Neuronal stem cell (in vitro differentiated cells): ENCODE data around the gene ABL1.

Experiments used
- DNase-seq: peaks from one replicate; pipeline ENCODE4 v3.0.0-alpha.2; 2013; ENCODE audit warnings: low spot score
- H2AFZ ChIP-seq: one replicate; pipeline ENCODE4 v1.6.1; 2013; ENCODE audit warnings: mild to moderate bottlenecking, low read length, inconsistent platforms
- H2AK5ac ChIP-seq: 2 replicates; pipeline ENCODE4 v1.6.1; 2013; ENCODE audit warnings: low read depth, mild to moderate bottlenecking, inconsistent platforms, low read length, moderate library complexity, mixed read lengths
- H2BK120ac ChIP-seq: 2 replicates; pipeline ENCODE4 v1.6.1; 2013; ENCODE audit warnings: low read depth, mild to moderate bottlenecking, inconsistent platforms, low read length, moderate library complexity, mixed read lengths
- H2BK12ac ChIP-seq: one replicate; pipeline ENCODE4 v1.6.1; 2013; ENCODE audit warnings: low read length, inconsistent platforms
- H2BK15ac ChIP-seq: 2 replicates; pipeline ENCODE4 v1.6.1; 2013; ENCODE audit warnings: mild to moderate bottlenecking, low read length, inconsistent platforms, mixed read lengths
- H2BK5ac ChIP-seq: one replicate; pipeline ENCODE4 v1.6.1; 2013; ENCODE audit warnings: inconsistent platforms, mild to moderate bottlenecking, low read length, moderate library complexity
- H3K14ac ChIP-seq: one replicate; pipeline ENCODE4 v1.6.1; 2013; ENCODE audit warnings: low read length, inconsistent platforms
- H3K18ac ChIP-seq: 2 replicates; pipeline ENCODE4 v1.6.1; 2013; ENCODE audit warnings: low read length, inconsistent platforms
- H3K23ac ChIP-seq: 2 replicates; pipeline ENCODE4 v1.6.1; 2013; ENCODE audit warnings: low read depth, mild to moderate bottlenecking, mixed read lengths, low read length, inconsistent platforms; ENCODE audit not compliant: poor library complexity
- H3K27ac ChIP-seq: replicated peaks from 3 replicates; pipeline ENCODE4 v1.5.1; 2013; ENCODE audit warnings: low read length, inconsistent platforms
- H3K27me3 ChIP-seq, 3 experiments: 2 replicates each; pipeline ENCODE4 v1.6.1; 2013; ENCODE audit warnings: low read length in 3 of 3, mild to moderate bottlenecking in 2 of 3, inconsistent platforms in 1 of 3, low read depth in 1 of 3, mixed read lengths in 1 of 3, moderate library complexity in 1 of 3; ENCODE audit not compliant: control insufficient read depth in 3 of 3, insufficient read depth in 3 of 3
- H3K36me3 ChIP-seq, 2 donors: replicated peaks in 1 of 2; 2 replicates each; pipeline ENCODE4 v1.6.1; 2013; ENCODE audit warnings: low read length in 2 of 2; ENCODE audit not compliant: control insufficient read depth in 2 of 2, insufficient read depth in 2 of 2
- H3K4ac ChIP-seq: 2 replicates; pipeline ENCODE4 v1.6.1; 2013; ENCODE audit warnings: inconsistent platforms, mild to moderate bottlenecking, low read length, moderate library complexity
- H3K4me1 ChIP-seq, 2 donors: 1 replicate in 1 of 2; 2 replicates in 1 of 2; pipeline ENCODE4 v1.6.1; 2013; ENCODE audit warnings: low read length in 2 of 2, low read depth in 1 of 2; ENCODE audit not compliant: control insufficient read depth in 2 of 2, insufficient read depth in 1 of 2
- H3K4me2 ChIP-seq: one replicate; pipeline ENCODE4 v1.6.1; 2013; ENCODE audit warnings: mild to moderate bottlenecking, low read length, inconsistent platforms; ENCODE audit not compliant: insufficient read depth, poor library complexity, severe bottlenecking
- H3K4me3 ChIP-seq, 2 donors: 2 replicates each; pipeline ENCODE4 v1.5.1; 2013; ENCODE audit warnings: low read length in 2 of 2, mild to moderate bottlenecking in 2 of 2, inconsistent platforms in 1 of 2, moderate library complexity in 1 of 2
- H3K79me1 ChIP-seq: one replicate; pipeline ENCODE4 v1.6.1; 2013; ENCODE audit warnings: low read depth, mild to moderate bottlenecking, inconsistent platforms, low read length, moderate library complexity
- H3K9ac ChIP-seq: one replicate; pipeline ENCODE4 v1.6.1; 2013; ENCODE audit warnings: mild to moderate bottlenecking, low read depth, low read length, inconsistent platforms; ENCODE audit not compliant: poor library complexity
- H3K9me3 ChIP-seq, 2 donors: replicated peaks in 1 of 2; 2 replicates each; pipeline versions ENCODE3 to v1.6.1; 2013; ENCODE audit warnings: low read length in 2 of 2, mild to moderate bottlenecking in 2 of 2, inconsistent platforms in 1 of 2, low read depth in 1 of 2, mixed read lengths in 1 of 2, moderate library complexity in 1 of 2; ENCODE audit not compliant: control insufficient read depth in 2 of 2, insufficient read depth in 1 of 2
- H4K8ac ChIP-seq: one replicate; pipeline ENCODE4 v1.6.1; 2013; ENCODE audit warnings: low read depth, mild to moderate bottlenecking, inconsistent platforms, low read length, moderate library complexity
- H4K91ac ChIP-seq: one replicate; pipeline ENCODE4 v1.6.1; 2013; ENCODE audit warnings: low read length, low read depth, mild to moderate bottlenecking, inconsistent platforms; ENCODE audit not compliant: poor library complexity
- WGBS, 2 donors: extraction: QIAGEN DNeasy Blood & Tissue Kit; methylation state at CpG; one replicate each; pipeline ENCODE4 v1.1.7; 2013; ENCODE audit warnings: missing lambda C conversion rate in 2 of 2, mixed read lengths in 1 of 2; ENCODE audit not compliant: insufficient read length in 2 of 2, insufficient replicate concordance in 1 of 2; ENCODE audit errors: extremely low coverage in 2 of 2; 5-methylcytosine and 5-hydroxymethylcytosine counted together

The ABL1 gene

DNA sequence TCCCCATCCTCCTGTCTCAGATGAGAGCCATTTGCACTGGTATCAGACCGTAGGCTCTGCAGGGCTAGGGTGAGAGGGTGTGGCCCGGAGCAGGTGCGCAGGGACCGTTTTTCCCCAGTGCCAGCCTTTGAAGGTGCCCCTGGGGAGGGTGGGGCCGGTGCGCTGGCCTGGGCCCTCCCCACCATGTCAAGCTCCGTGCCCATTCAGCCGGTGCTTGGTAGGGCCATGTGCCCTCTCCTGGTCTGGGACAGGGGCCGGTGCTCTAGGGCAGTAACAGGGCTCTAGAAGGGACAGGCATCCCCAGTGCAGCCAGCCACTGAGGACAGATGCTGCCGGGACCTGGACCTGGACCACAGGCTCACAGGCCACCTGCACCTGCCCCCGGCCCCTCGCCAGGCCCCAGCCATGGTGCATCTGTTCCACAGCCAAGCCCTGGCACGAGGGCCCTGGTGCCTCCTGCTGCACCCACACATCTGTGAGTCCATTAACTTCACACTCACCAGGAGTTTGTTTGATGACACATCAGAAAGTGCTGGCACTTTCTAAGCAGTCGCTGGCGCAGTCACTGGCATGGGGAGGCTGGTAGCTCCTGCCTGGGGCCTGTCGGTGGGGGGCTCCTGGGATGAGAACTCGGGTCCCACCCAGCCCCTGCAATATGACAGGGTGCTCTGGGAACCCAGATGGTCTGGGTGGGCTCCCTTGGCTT lies 66.6 kb downstream of the ABL1 start:
- Histone ChIP-seq H3K9ac (no peak overlapping the region), H4K8ac (no peak overlapping the region), H3K4me1 (peaks cover 3 to 4% of the 10 kb centered on the region in 2 donors), H3K36me3 (no peaks in the 10 kb centered on the region), H2BK120ac (no peak overlapping the region), H2BK5ac (no peak overlapping the region), H3K9me3 (no peaks in the 10 kb centered on the region), H3K79me1 (no peaks in the 10 kb centered on the region), H3K23ac (peak overlapping the region; percentile 89), H3K4me3 (no peak overlapping the region), H2AK5ac (peak overlapping the region; percentile 66), H3K4ac (peak overlapping the region; percentile 84), H3K27ac (no peak overlapping the region), H2BK12ac (no peak overlapping the region), H2BK15ac (peak overlapping the region; percentile 91), H3K14ac (no peak overlapping the region), H4K91ac (no peak overlapping the region), H3K18ac (peak overlapping the region; percentile 28), H3K27me3 (peaks cover 0 to 57% (median 0%) of the 10 kb centered on the region in 3 experiments), H2AFZ (no peak overlapping the region), H3K4me2 (no peak overlapping the region)
- no peak for DNase-seq
- no CpG with 5 or more reads among the region's 17 CpGs for WGBS, 2 donors

GRCh38 chr9:130902204-130903185 lies 67.4 kb downstream of the ABL1 start:
- Histone ChIP-seq H2BK15ac (peak overlapping the region; percentile 91), H4K91ac (no peak overlapping the region), H2BK120ac (no peak overlapping the region), H3K18ac (peak overlapping the region; percentile 80), H3K4me3 (no peak overlapping the region), H3K27me3 (peaks cover 0 to 61% (median 0%) of the 10 kb centered on the region in 3 experiments), H3K9ac (peak overlapping the region; percentile 75), H2AK5ac (peak overlapping the region; percentile 79), H3K9me3 (no peaks in the 10 kb centered on the region), H3K4me1 (peaks cover 3 to 4% of the 10 kb centered on the region in 2 donors), H3K4me2 (no peak overlapping the region), H3K23ac (peak overlapping the region; percentile 92), H2BK5ac (no peak overlapping the region), H3K14ac (no peak overlapping the region), H3K36me3 (no peaks in the 10 kb centered on the region), H2AFZ (no peak overlapping the region), H3K27ac (no peak overlapping the region), H3K4ac (no peak overlapping the region), H4K8ac (no peak overlapping the region), H3K79me1 (no peaks in the 10 kb centered on the region), H2BK12ac (peak overlapping the region; percentile 30)
- no peak for DNase-seq
- no CpG with 5 or more reads among the region's 27 CpGs for WGBS, 2 donors

- no peaks in the 10 kb centered on the region for H3K36me3 ChIP-seq
- WGBS, 2 donors: no CpG with 5 or more reads among the region's 25 CpGs
Observed at GRCh38 chr9:130903194-130904069, 68.4 kb downstream of the ABL1 start.

More at GRCh38 chr9:130903194-130904069, 68.4 kb downstream of the ABL1 start:
- H2BK12ac ChIP-seq: no peak overlapping the region
- H2BK5ac ChIP-seq: peak overlapping the region; percentile 59
- H3K14ac ChIP-seq: no peak overlapping the region
- H3K9me3 ChIP-seq: no peaks in the 10 kb centered on the region
- peak overlapping the region; percentile 67 for H3K18ac ChIP-seq
- no peak overlapping the region for H3K4me2 ChIP-seq
- H3K23ac ChIP-seq: peak overlapping the region; percentile 92
- H3K4me3 ChIP-seq: no peak overlapping the region
- no peak overlapping the region for H2AFZ ChIP-seq
- H3K4ac ChIP-seq: no peak overlapping the region
- no peak overlapping the region for H3K9ac ChIP-seq
- H4K91ac ChIP-seq: no peak overlapping the region
- no peak overlapping the region for H3K27ac ChIP-seq
- DNase-seq: no peak
- H4K8ac ChIP-seq: no peak overlapping the region
- H3K4me1 ChIP-seq: peaks cover 3 to 4% of the 10 kb centered on the region in 2 donors
- H2AK5ac ChIP-seq: peak overlapping the region; percentile 79
- H2BK120ac ChIP-seq: no peak overlapping the region
- H3K79me1 ChIP-seq: no peaks in the 10 kb centered on the region
- H2BK15ac ChIP-seq: peak overlapping the region; percentile 55
- peaks cover 0 to 61% (median 0%) of the 10 kb centered on the region in 3 experiments for H3K27me3 ChIP-seq
